ENCODE measurements around the gene SLC38A10. TPM values are rescaled to one million over a fixed set of nuclear protein-coding genes. Genes with fewer than 3 reads are reported as not detected.

The SLC38A10 gene
- total and polyA plus RNA-seq, 2 of the 4 experiments (the other 2 are of a cell fraction): 12.7 to 46.7 TPM

DNA sequence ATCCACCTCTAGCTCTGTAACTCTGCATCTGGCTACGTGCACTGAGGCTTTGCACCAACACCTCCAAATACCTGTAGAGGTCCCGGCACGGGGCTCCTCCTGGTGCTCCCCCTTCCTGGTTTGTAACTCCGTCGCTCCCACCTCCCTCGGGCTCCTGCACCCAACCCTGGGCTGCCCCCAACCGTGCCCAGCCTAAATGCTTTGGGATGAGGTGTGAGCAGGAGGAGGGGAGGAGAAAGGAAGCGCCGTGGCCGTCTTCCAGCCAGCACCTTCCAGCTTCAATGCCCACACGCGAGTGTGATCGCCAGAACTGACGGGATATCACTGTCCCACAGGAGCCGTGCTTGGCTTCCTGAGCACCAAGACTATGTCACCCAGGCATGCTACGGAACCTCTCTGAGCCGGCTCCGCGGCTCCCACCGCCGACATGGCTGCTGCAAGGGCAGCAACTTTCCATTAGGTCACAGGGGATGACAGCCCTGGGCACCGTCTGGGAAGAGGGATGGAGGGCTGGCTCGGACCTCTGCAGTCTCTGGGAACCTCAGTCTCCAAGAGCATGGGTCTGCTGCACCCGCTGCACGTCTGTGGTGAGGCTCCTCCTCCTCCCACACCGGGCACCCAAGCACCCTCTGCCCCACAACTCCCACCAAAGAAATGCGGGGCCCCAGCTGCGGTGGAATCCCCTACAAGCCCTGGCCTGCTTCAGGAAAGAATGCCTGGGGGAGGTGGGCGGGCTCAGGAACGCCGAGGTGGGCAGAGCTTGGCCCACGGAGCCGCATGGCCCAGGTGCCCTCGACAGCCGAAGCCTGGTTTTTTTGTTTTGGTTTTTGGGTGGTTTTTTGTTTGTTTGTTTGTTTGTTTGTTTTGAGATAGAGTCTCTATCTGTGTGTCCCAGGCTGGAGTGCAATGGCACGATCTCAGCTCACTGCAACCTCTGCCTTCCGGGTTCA lies 6.4 kb upstream of the SLC38A10 start:
- H4K91ac ChIP-seq (ENCODE audit: insufficient read depth, low read depth, low read length): no peak overlapping the region
- H3K9ac ChIP-seq (ENCODE audit: low read depth, low read length): no peak overlapping the region
- BruUV-seq (replicated peaks): no TSS peak
- intact Hi-C loops (cut with micrococcal nuclease): no loop called here
- H4K8ac ChIP-seq (ENCODE audit: low read depth in 2 of 2, low read length in 2 of 2): no peak overlapping the region
- H3K4ac ChIP-seq (ENCODE audit: low read depth, low read length): no peak overlapping the region
- no peak overlapping the region for H2AK9ac ChIP-seq (replicated peaks; ENCODE audit: low read depth, low read length, poor library complexity)
- no peak overlapping the region for H3K4me2 ChIP-seq (ENCODE audit: low read depth, low read length)
- no peak overlapping the region for H4K5ac ChIP-seq (ENCODE audit: low read depth, low read length)
- no peaks in the 10 kb centered on the region for H3K4me1 ChIP-seq (ENCODE audit: control insufficient read depth, insufficient read depth, low read length)
- ATAC-seq (ENCODE audit: low read depth) (no peak), DNase-seq (no peak)
- no peak overlapping the region for H3K27ac ChIP-seq (ENCODE audit: insufficient read depth, low read length)
- no peaks in the 10 kb centered on the region for H3K36me3 ChIP-seq (ENCODE audit: control insufficient read depth, insufficient read depth, low read length)
- H3K56ac ChIP-seq (ENCODE audit: extremely low read depth, insufficient read depth, low read length): no peak overlapping the region
- in situ Hi-C loops (cut with MboI; ENCODE audit: low sequenced_read_pairs): no loop called here
- no peak overlapping the region for H2BK20ac ChIP-seq (ENCODE audit: low read depth, low read length)
- no peak overlapping the region for H3K18ac ChIP-seq (ENCODE audit: low read depth, low read length)
- no peak overlapping the region for H2AK5ac ChIP-seq (ENCODE audit: low read depth, low read length)
- H3K14ac ChIP-seq (replicated peaks; ENCODE audit: low read depth, low read length): no peak overlapping the region
- no peaks in the 10 kb centered on the region for H4K20me1 ChIP-seq (ENCODE audit: insufficient read depth, low read length)
- H3K4me3 ChIP-seq (ENCODE audit: insufficient read depth, low read depth, low read length): no peak overlapping the region
- no peaks in the 10 kb centered on the region for H3K79me1 ChIP-seq (ENCODE audit: low read depth in 1 of 2, low read length in 2 of 2)
- dilution Hi-C loops (cut with HindIII; ENCODE audit: low sequenced_read_pairs, unreplicated experiment): no loop called here
- POLR2A ChIA-PET (ENCODE audit: unreplicated experiment): interaction anchor here (0.6 kb wide), 1 partner anchor 26 kb away, joined by 3 read pairs; no protein-coding TSS in a partner anchor
- no peak overlapping the region for H2BK5ac ChIP-seq (ENCODE audit: low read depth, low read length, poor library complexity, severe bottlenecking)
- H2BK120ac ChIP-seq (ENCODE audit: low read depth, low read length): no peak overlapping the region
- no peak overlapping the region for H3K23ac ChIP-seq (ENCODE audit: low read depth, low read length)
- H3K27me3 ChIP-seq (ENCODE audit: control insufficient read depth, insufficient read depth, low read length): no peaks in the 10 kb centered on the region; the same call in 1 of the 2 replicates
- CTCF ChIA-PET: no interaction called here
- H2AFZ ChIP-seq (replicated peaks; ENCODE audit: low read length, poor library complexity): no peak overlapping the region
- no peaks in the 10 kb centered on the region for H3K9me3 ChIP-seq (ENCODE audit: control insufficient read depth, insufficient read depth, low read length)
- H3K9me1 ChIP-seq (ENCODE audit: insufficient read depth, low read length): peaks cover 7% of the 10 kb centered on the region
- 20% methylated on average over 2 of the region's 37 CpGs; no CpG with 5 or more reads in 1 of the 2 experiments for WGBS, 2 experiments (ENCODE audit: extremely low coverage in 2 of 2, insufficient read length in 1 of 2)
- H2BK15ac ChIP-seq (ENCODE audit: low read depth, low read length): no peak overlapping the region
- TF ChIP-seq, protein P1, sequence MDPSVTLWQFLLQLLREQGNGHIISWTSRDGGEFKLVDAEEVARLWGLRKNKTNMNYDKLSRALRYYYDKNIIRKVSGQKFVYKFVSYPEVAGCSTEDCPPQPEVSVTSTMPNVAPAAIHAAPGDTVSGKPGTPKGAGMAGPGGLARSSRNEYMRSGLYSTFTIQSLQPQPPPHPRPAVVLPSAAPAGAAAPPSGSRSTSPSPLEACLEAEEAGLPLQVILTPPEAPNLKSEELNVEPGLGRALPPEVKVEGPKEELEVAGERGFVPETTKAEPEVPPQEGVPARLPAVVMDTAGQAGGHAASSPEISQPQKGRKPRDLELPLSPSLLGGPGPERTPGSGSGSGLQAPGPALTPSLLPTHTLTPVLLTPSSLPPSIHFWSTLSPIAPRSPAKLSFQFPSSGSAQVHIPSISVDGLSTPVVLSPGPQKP (IDR thresholded peaks at IDR 0.05; ENCODE audit: borderline replicate concordance, low read depth, low read length): no peak
- TF ChIP-seq FOS (IDR thresholded peaks at IDR 0.05; ENCODE audit: low read depth, low read length) (no peak), BHLHE40 (IDR thresholded peaks at IDR 0.05; ENCODE audit: low read depth, low read length) (no peak), RAD21 (IDR thresholded peaks at IDR 0.05; ENCODE audit: low read length) (no peak), MAZ (IDR thresholded peaks at IDR 0.05; ENCODE audit: borderline replicate concordance, low read depth, low read length) (no peak), POLR2A (IDR thresholded peaks at IDR 0.05; ENCODE audit: low read depth, low read length) (no peak), CHD1 (IDR thresholded peaks at IDR 0.05; ENCODE audit: low read depth, low read length) (no peak), SMC3 (IDR thresholded peaks at IDR 0.05; ENCODE audit: low read depth, low read length) (no peak), MAFK (IDR thresholded peaks at IDR 0.05; ENCODE audit: low read depth, low read length) (no peak), CEBPB (IDR thresholded peaks at IDR 0.05; ENCODE audit: low read depth, low read length) (no peak), NFE2L2 (IDR thresholded peaks at IDR 0.05; ENCODE audit: low read depth, low read length) (no peak), RCOR1 (IDR thresholded peaks at IDR 0.05; ENCODE audit: insufficient replicate concordance, low read length) (no peak)
- TF ChIP-seq, protein P2, sequence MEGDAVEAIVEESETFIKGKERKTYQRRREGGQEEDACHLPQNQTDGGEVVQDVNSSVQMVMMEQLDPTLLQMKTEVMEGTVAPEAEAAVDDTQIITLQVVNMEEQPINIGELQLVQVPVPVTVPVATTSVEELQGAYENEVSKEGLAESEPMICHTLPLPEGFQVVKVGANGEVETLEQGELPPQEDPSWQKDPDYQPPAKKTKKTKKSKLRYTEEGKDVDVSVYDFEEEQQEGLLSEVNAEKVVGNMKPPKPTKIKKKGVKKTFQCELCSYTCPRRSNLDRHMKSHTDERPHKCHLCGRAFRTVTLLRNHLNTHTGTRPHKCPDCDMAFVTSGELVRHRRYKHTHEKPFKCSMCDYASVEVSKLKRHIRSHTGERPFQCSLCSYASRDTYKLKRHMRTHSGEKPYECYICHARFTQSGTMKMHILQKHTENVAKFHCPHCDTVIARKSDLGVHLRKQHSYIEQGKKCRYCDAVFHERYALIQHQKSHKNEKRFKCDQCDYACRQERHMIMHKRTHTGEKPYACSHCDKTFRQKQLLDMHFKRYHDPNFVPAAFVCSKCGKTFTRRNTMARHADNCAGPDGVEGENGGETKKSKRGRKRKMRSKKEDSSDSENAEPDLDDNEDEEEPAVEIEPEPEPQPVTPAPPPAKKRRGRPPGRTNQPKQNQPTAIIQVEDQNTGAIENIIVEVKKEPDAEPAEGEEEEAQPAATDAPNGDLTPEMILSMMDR (conservative IDR thresholded peaks at IDR 0.05; ENCODE audit: low read depth, low read length): no peak
- TF ChIP-seq, protein P3, sequence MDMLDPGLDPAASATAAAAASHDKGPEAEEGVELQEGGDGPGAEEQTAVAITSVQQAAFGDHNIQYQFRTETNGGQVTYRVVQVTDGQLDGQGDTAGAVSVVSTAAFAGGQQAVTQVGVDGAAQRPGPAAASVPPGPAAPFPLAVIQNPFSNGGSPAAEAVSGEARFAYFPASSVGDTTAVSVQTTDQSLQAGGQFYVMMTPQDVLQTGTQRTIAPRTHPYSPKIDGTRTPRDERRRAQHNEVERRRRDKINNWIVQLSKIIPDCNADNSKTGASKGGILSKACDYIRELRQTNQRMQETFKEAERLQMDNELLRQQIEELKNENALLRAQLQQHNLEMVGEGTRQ (IDR thresholded peaks at IDR 0.05; ENCODE audit: low read depth, low read length): no peak

Measured in IMR-90 (cell line).